Measurements from ENCODE around the gene UCP3. TPM values are rescaled to one million over a fixed set of nuclear protein-coding genes. Genes with fewer than 3 reads are reported as not detected.
A peak's percentile ranks its signal among the peaks of the same experiment; 100 is the strongest.

Gene UCP3
- total and polyA plus RNA-seq, 7 donors = 0.23 to 2.8 (median 1.0) TPM; not detected in 1

DNA sequence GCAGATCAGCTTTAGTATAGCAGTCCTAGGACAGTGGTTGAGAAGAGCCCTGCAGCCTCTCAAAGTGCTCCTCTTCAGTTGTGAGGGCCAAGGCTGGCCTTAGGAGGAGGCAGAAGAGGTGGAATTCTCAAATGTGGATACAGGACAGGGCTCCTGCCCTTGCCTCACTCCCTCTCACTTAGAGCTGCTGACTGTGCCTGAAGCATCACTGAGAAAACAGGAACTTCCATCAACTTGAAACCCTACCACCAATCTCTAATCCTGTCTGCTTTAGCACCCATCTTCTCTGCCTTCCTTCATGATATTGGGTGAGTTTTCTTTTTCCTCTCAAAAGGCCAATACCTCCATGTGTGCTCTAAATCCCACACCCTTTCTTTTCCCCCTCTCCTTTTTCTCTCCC lies 14.4 kb upstream of the UCP3 start:
- intact Hi-C loops (cut with DNase I) = no loop called here
- H3K9me3 ChIP-seq = no peaks in the 10 kb centered on the region
- no peaks in the 10 kb centered on the region for H3K27me3 ChIP-seq
- peaks cover 0 to 20% (median 16%) of the 10 kb centered on the region in 4 donors for H3K4me1 ChIP-seq
- no peak for DNase-seq
- no peak overlapping the region for H3K4me3 ChIP-seq
- no peak for TF ChIP-seq POLR2AphosphoS5 (IDR thresholded peaks at IDR 0.05)
- no peak for TF ChIP-seq EP300 (IDR thresholded peaks at IDR 0.05)
- TF ChIP-seq POLR2A (IDR thresholded peaks at IDR 0.05) = no peak
- TF ChIP-seq, protein P1, sequence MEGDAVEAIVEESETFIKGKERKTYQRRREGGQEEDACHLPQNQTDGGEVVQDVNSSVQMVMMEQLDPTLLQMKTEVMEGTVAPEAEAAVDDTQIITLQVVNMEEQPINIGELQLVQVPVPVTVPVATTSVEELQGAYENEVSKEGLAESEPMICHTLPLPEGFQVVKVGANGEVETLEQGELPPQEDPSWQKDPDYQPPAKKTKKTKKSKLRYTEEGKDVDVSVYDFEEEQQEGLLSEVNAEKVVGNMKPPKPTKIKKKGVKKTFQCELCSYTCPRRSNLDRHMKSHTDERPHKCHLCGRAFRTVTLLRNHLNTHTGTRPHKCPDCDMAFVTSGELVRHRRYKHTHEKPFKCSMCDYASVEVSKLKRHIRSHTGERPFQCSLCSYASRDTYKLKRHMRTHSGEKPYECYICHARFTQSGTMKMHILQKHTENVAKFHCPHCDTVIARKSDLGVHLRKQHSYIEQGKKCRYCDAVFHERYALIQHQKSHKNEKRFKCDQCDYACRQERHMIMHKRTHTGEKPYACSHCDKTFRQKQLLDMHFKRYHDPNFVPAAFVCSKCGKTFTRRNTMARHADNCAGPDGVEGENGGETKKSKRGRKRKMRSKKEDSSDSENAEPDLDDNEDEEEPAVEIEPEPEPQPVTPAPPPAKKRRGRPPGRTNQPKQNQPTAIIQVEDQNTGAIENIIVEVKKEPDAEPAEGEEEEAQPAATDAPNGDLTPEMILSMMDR (IDR thresholded peaks at IDR 0.05) = no peak
- peak overlapping the region in 1 of 4 donors; percentile 5 for H3K27ac ChIP-seq
- no peaks in the 10 kb centered on the region for H3K36me3 ChIP-seq

DNA sequence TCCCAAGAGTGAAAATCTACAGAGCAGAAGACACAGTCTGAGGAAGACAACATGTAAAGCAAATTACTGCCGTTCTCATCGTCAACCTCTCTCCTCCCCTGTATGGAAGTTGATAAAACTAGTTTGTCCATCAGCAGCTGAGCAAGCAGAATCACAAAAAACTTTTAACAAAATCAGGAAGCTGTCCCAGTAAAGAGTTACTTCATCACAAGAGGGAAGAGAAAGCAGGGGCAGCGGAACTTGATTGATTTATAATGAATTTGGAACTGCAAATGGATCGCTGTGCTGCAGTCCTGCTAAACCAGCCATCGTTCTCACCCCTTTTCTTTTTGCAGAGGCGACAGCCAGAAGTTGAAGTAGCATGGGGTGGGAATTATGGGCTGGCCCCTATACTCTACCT lies 13.7 kb upstream of the UCP3 start:
- TF ChIP-seq, protein P1 (IDR thresholded peaks at IDR 0.05) = no peak
- TF ChIP-seq POLR2A (IDR thresholded peaks at IDR 0.05) = no peak
- TF ChIP-seq POLR2AphosphoS5 (IDR thresholded peaks at IDR 0.05) = no peak
- TF ChIP-seq EP300 (IDR thresholded peaks at IDR 0.05) = no peak
- H3K27ac ChIP-seq = peak overlapping the region in 1 of 4 donors; percentile 5
- no peak for DNase-seq
- peaks cover 0 to 27% (median 22%) of the 10 kb centered on the region in 4 donors for H3K4me1 ChIP-seq
- no peaks in the 10 kb centered on the region for H3K9me3 ChIP-seq
- no peaks in the 10 kb centered on the region for H3K36me3 ChIP-seq
- WGBS, 2 donors = 93 to 94% methylated on average over 6 of the region's 6 CpGs
- H3K27me3 ChIP-seq = no peaks in the 10 kb centered on the region
- no peak overlapping the region for H3K4me3 ChIP-seq
- intact Hi-C loops (cut with DNase I) = no loop called here

DNA sequence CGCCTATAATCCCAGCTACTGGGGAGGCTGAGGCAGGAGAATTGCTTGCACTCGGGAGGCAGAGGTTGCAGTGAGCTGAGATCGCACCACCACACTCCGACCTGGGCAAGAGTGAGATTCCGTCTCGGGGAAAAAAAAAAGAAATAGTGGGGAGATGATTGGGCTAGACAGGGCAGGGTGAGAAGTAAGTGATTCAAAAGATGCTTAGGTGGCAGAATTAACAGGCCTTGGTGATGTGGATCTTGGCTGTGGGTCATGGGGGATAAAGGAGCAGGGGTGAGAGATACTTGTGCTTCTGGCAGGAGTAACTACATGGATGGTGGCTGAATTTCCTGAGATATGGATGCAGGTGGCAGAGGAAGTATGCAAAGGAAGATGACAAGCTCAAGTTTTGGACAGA lies 13.1 kb upstream of the UCP3 start:
- Histone ChIP-seq H3K4me1 (peaks cover 0 to 29% (median 22%) of the 10 kb centered on the region in 4 donors), H3K36me3 (peaks cover 0 to under 1% (median 0%) of the 10 kb centered on the region in 4 donors), H3K4me3 (no peak overlapping the region), H3K27ac (no peak overlapping the region), H3K9me3 (no peaks in the 10 kb centered on the region), H3K27me3 (no peaks in the 10 kb centered on the region)
- intact Hi-C loops (cut with DNase I) = no loop called here
- DNase-seq = no peak
- TF ChIP-seq EP300 (IDR thresholded peaks at IDR 0.05) (no peak), POLR2AphosphoS5 (IDR thresholded peaks at IDR 0.05) (no peak), POLR2A (IDR thresholded peaks at IDR 0.05) (no peak)
- TF ChIP-seq, protein P1 (IDR thresholded peaks at IDR 0.05) = no peak
- WGBS, 2 donors = 96 to 98% methylated on average over 6 of the region's 6 CpGs

DNA sequence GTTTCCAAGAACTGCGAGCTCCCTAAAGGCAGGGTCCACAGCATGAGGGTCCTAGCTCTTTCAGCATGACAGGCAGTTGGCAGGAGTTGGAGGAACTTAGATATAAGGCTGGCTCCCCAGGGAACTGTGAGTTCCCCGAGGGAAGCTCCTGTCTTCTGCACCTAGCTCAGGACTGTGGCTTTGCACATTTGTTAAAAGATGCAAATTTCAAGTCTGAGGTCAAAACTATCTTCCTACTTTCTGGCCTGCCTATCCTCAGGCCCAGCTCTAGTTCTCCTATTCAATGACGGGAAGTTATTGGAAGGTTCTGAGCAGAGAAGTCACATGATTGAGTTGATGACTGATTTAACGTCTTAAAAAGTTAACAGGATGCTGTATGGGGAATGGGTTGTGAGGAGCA lies 11.7 kb upstream of the UCP3 start:
- peaks cover 0 to 24% (median 22%) of the 10 kb centered on the region in 4 donors for H3K4me1 ChIP-seq
- peaks cover 0 to 10% (median 0%) of the 10 kb centered on the region in 4 donors for H3K36me3 ChIP-seq
- TF ChIP-seq, protein P1 (IDR thresholded peaks at IDR 0.05) = no peak
- TF ChIP-seq POLR2AphosphoS5 (IDR thresholded peaks at IDR 0.05) = peak in 1 of 4 donors; percentile 8
- 71 to 85% methylated on average over 4 of the region's 4 CpGs for WGBS, 2 donors
- intact Hi-C loops (cut with DNase I) = no loop called here
- no peaks in the 10 kb centered on the region for H3K27me3 ChIP-seq
- H3K4me3 ChIP-seq = no peak overlapping the region
- H3K9me3 ChIP-seq = no peaks in the 10 kb centered on the region
- peak overlapping the region in 3 of 4 donors; percentile 63 to 84 (median 80) for H3K27ac ChIP-seq
- no peak for DNase-seq

DNA sequence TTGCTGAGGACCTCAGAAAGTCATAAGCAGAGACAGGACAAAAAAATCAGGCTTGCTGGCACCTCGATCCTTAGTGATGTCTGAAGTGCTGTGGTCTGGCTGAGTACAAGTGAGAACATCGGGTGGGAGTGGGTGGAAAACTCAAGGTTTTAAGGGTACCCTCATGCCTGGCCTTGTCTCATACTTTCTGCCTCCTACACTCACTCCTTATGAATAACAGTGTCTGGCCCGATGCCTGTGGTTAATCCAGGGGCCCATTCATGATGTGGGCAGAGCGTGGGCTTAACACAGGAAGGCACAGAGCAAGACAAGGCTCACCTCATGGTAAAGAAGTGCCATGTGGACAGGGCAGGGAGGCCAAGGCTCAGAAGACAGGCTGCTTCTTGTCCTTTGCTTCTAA lies 11.0 kb upstream of the UCP3 start:
- Histone ChIP-seq H3K27me3 (no peaks in the 10 kb centered on the region), H3K4me3 (no peak overlapping the region), H3K4me1 (peaks cover 0 to 24% (median 22%) of the 10 kb centered on the region in 4 donors), H3K36me3 (peaks cover 0 to 10% (median 0%) of the 10 kb centered on the region in 4 donors), H3K27ac (peak overlapping the region in 3 of 4 donors; percentile 63 to 84 (median 80)), H3K9me3 (no peaks in the 10 kb centered on the region)
- intact Hi-C loops (cut with DNase I) = loop anchor here (2.0 kb wide), 1 partner anchor 37 kb away; the partner anchor contains the start of gene UCP2
- 77 to 86% methylated on average over 4 of the region's 4 CpGs for WGBS, 2 donors
- no peak for DNase-seq
- TF ChIP-seq POLR2AphosphoS5 (IDR thresholded peaks at IDR 0.05) = no peak
- no peak for TF ChIP-seq POLR2A (IDR thresholded peaks at IDR 0.05)
- TF ChIP-seq, protein P1 (IDR thresholded peaks at IDR 0.05) = no peak
- no peak for TF ChIP-seq EP300 (IDR thresholded peaks at IDR 0.05)
